Measurements from ENCODE around the gene MYO1E.
"Not testable (repeated sequence)": the region's sequence is repeated elsewhere in the genome, so short reads cannot be mapped to it uniquely, and the experiment has no call there.

The MYO1E gene

GRCh38 chr15:59372352-59373211, at the start of gene MYO1E:
Gene MYO1E, minus strand, starts transcription at chr15:59372871. Its CDS starts 371 bp downstream, at chr15:59372500.
- no peak for DNase-seq (ENCODE audit: low read depth)

GRCh38 chr15:59420986-59421618, 48.4 kb upstream of the MYO1E start:
- DNase-seq (ENCODE audit: low read depth): no peak

GRCh38 chr15:59420108-59420507, 47.4 kb upstream of the MYO1E start:
- no peak for DNase-seq (ENCODE audit: low read depth)

- no peak for DNase-seq (ENCODE audit: low read depth)
These were observed 46.5 kb upstream of the MYO1E start for GRCh38 chr15:59419170-59419569.

- DNase-seq (ENCODE audit: low read depth): no peak
These were observed 44.1 kb upstream of the MYO1E start for GRCh38 chr15:59416816-59417215.

GRCh38 chr15:59413577-59413976, 40.9 kb upstream of the MYO1E start:
- no peak for DNase-seq (ENCODE audit: low read depth)

- DNase-seq (ENCODE audit: low read depth): no peak
These were observed 37.8 kb upstream of the MYO1E start for GRCh38 chr15:59410391-59410896.

- DNase-seq (ENCODE audit: low read depth): no peak
These were observed 35.3 kb upstream of the MYO1E start for GRCh38 chr15:59407946-59408345.

- no peak for DNase-seq (ENCODE audit: low read depth)
These were observed 33.8 kb upstream of the MYO1E start for GRCh38 chr15:59406446-59406845.

- no peak for DNase-seq (ENCODE audit: low read depth)
These were observed 32.4 kb upstream of the MYO1E start for GRCh38 chr15:59405079-59405478.

- DNase-seq (ENCODE audit: low read depth): no peak
These were observed 29.3 kb upstream of the MYO1E start for GRCh38 chr15:59401824-59402569.

- DNase-seq (ENCODE audit: low read depth): not testable (repeated sequence)
These were observed 28.6 kb upstream of the MYO1E start for GRCh38 chr15:59401051-59401823.

- DNase-seq (ENCODE audit: low read depth): no peak
These were observed 27.6 kb upstream of the MYO1E start for GRCh38 chr15:59400103-59400813.

- no peak for DNase-seq (ENCODE audit: low read depth)
These were observed 26.9 kb upstream of the MYO1E start for GRCh38 chr15:59399465-59400102.

- no peak for DNase-seq (ENCODE audit: low read depth)
These were observed 25.5 kb upstream of the MYO1E start for GRCh38 chr15:59398220-59398619.

GRCh38 chr15:59396679-59397078, 24.0 kb upstream of the MYO1E start:
- DNase-seq (ENCODE audit: low read depth): no peak

- DNase-seq (ENCODE audit: low read depth): no peak
These were observed 23.5 kb upstream of the MYO1E start for GRCh38 chr15:59396211-59396610.

- DNase-seq (ENCODE audit: low read depth): no peak
These were observed 21.5 kb upstream of the MYO1E start for GRCh38 chr15:59394166-59394661.

- DNase-seq (ENCODE audit: low read depth): no peak
These were observed 19.6 kb upstream of the MYO1E start for GRCh38 chr15:59392299-59392698.

GRCh38 chr15:59388670-59389069, 16.0 kb upstream of the MYO1E start:
- no peak for DNase-seq (ENCODE audit: low read depth)
